Measurements from ENCODE around the gene NOL4L. TPM values are rescaled to one million over a fixed set of nuclear protein-coding genes. Genes with fewer than 3 reads are reported as not detected.

Gene NOL4L
- total RNA-seq, 2 experiments from 2014 or later: 24.8 to 29.2 TPM

- Mint-ChIP-seq H3K9me3 (no peaks in the 10 kb centered on the region), H3K36me3 (ENCODE audit: low read depth) (no peaks in the 10 kb centered on the region), H3K4me1 (ENCODE audit: low read depth) (peaks cover under 1% of the 10 kb centered on the region), H3K27me3 (ENCODE audit: low read depth) (no peaks in the 10 kb centered on the region), H3K4me3 (no peak overlapping the region), H3K27ac (no peak overlapping the region)
- CTCF ChIA-PET: interaction anchor here (0.8 to 1.6 kb wide), 2 partner anchors 16 to 42 kb away, joined by 3 to 4 read pairs; no protein-coding TSS in a partner anchor
- intact Hi-C loops (cut with micrococcal nuclease): no loop called here
- no peak for DNase-seq
Measured at GRCh38 chr20:32610472-32611218, 25.5 kb upstream of the NOL4L start.

- Mint-ChIP-seq H3K9me3 (no peaks in the 10 kb centered on the region), H3K4me3 (no peak overlapping the region), H3K4me1 (ENCODE audit: low read depth) (no peaks in the 10 kb centered on the region), H3K27me3 (ENCODE audit: low read depth) (no peaks in the 10 kb centered on the region), H3K36me3 (ENCODE audit: low read depth) (no peaks in the 10 kb centered on the region), H3K27ac (no peak overlapping the region)
- CTCF ChIA-PET: no interaction called here
- intact Hi-C loops (cut with micrococcal nuclease): no loop called here
- DNase-seq: no peak
Measured at GRCh38 chr20:32609993-32610392, 24.9 kb upstream of the NOL4L start.

GRCh38 chr20:32609111-32609773, 24.1 kb upstream of the NOL4L start:
- intact Hi-C loops (cut with micrococcal nuclease): no loop called here
- Mint-ChIP-seq H3K36me3 (ENCODE audit: low read depth) (no peaks in the 10 kb centered on the region), H3K4me3 (no peak overlapping the region), H3K4me1 (ENCODE audit: low read depth) (no peaks in the 10 kb centered on the region), H3K9me3 (no peaks in the 10 kb centered on the region), H3K27ac (no peak overlapping the region), H3K27me3 (ENCODE audit: low read depth) (no peaks in the 10 kb centered on the region)
- CTCF ChIA-PET: interaction anchor here (0.6 kb wide), 1 partner anchor 8 kb away, joined by 3 read pairs; no protein-coding TSS in a partner anchor
- no peak for DNase-seq

GRCh38 chr20:32608664-32609015, 23.5 kb upstream of the NOL4L start:
- CTCF ChIA-PET: no interaction called here
- Mint-ChIP-seq H3K36me3 (ENCODE audit: low read depth) (no peaks in the 10 kb centered on the region), H3K4me1 (ENCODE audit: low read depth) (no peaks in the 10 kb centered on the region), H3K27me3 (ENCODE audit: low read depth) (no peaks in the 10 kb centered on the region), H3K4me3 (no peak overlapping the region), H3K9me3 (no peaks in the 10 kb centered on the region), H3K27ac (no peak overlapping the region)
- DNase-seq: no peak
- intact Hi-C loops (cut with micrococcal nuclease): no loop called here

GRCh38 chr20:32607727-32608663, 22.9 kb upstream of the NOL4L start:
- Mint-ChIP-seq H3K27me3 (ENCODE audit: low read depth) (no peaks in the 10 kb centered on the region), H3K36me3 (ENCODE audit: low read depth) (no peaks in the 10 kb centered on the region), H3K9me3 (no peaks in the 10 kb centered on the region), H3K4me3 (no peak overlapping the region), H3K4me1 (ENCODE audit: low read depth) (no peaks in the 10 kb centered on the region), H3K27ac (no peak overlapping the region)
- intact Hi-C loops (cut with micrococcal nuclease): no loop called here
- DNase-seq: no peak
- CTCF ChIA-PET: no interaction called here

GRCh38 chr20:32607324-32607723, 22.2 kb upstream of the NOL4L start:
- CTCF ChIA-PET: no interaction called here
- H3K27me3 Mint-ChIP-seq (ENCODE audit: low read depth): no peaks in the 10 kb centered on the region
- no peaks in the 10 kb centered on the region for H3K9me3 Mint-ChIP-seq
- no peak overlapping the region for H3K4me3 Mint-ChIP-seq
- no peak for DNase-seq
- H3K27ac Mint-ChIP-seq: no peak overlapping the region
- intact Hi-C loops (cut with micrococcal nuclease): no loop called here
- no peaks in the 10 kb centered on the region for H3K4me1 Mint-ChIP-seq (ENCODE audit: low read depth)
- no peaks in the 10 kb centered on the region for H3K36me3 Mint-ChIP-seq (ENCODE audit: low read depth)

- Mint-ChIP-seq H3K9me3 (no peaks in the 10 kb centered on the region), H3K27me3 (ENCODE audit: low read depth) (no peaks in the 10 kb centered on the region), H3K27ac (no peak overlapping the region), H3K36me3 (ENCODE audit: low read depth) (no peaks in the 10 kb centered on the region), H3K4me1 (ENCODE audit: low read depth) (no peaks in the 10 kb centered on the region), H3K4me3 (no peak overlapping the region)
- CTCF ChIA-PET: no interaction called here
- intact Hi-C loops (cut with micrococcal nuclease): no loop called here
- DNase-seq: no peak
Measured at GRCh38 chr20:32606790-32607189, 21.7 kb upstream of the NOL4L start.

- no peaks in the 10 kb centered on the region for H3K27me3 Mint-ChIP-seq (ENCODE audit: low read depth)
- DNase-seq: no peak
- no peaks in the 10 kb centered on the region for H3K36me3 Mint-ChIP-seq (ENCODE audit: low read depth)
- H3K27ac Mint-ChIP-seq: no peak overlapping the region
- CTCF ChIA-PET: no interaction called here
- intact Hi-C loops (cut with micrococcal nuclease): no loop called here
- no peaks in the 10 kb centered on the region for H3K4me1 Mint-ChIP-seq (ENCODE audit: low read depth)
- H3K9me3 Mint-ChIP-seq: no peaks in the 10 kb centered on the region
- no peak overlapping the region for H3K4me3 Mint-ChIP-seq
Measured at GRCh38 chr20:32606107-32606506, 21.0 kb upstream of the NOL4L start.

- H3K9me3 Mint-ChIP-seq: no peaks in the 10 kb centered on the region
- no peak overlapping the region for H3K27ac Mint-ChIP-seq
- no peak for DNase-seq
- no peak overlapping the region for H3K4me3 Mint-ChIP-seq
- no peaks in the 10 kb centered on the region for H3K4me1 Mint-ChIP-seq (ENCODE audit: low read depth)
- intact Hi-C loops (cut with micrococcal nuclease): no loop called here
- CTCF ChIA-PET: no interaction called here
- no peaks in the 10 kb centered on the region for H3K27me3 Mint-ChIP-seq (ENCODE audit: low read depth)
- H3K36me3 Mint-ChIP-seq (ENCODE audit: low read depth): no peaks in the 10 kb centered on the region
Measured at GRCh38 chr20:32605167-32605656, 20.1 kb upstream of the NOL4L start.

- Mint-ChIP-seq H3K36me3 (ENCODE audit: low read depth) (no peaks in the 10 kb centered on the region), H3K4me3 (no peak overlapping the region), H3K9me3 (no peaks in the 10 kb centered on the region), H3K27me3 (ENCODE audit: low read depth) (no peaks in the 10 kb centered on the region), H3K4me1 (ENCODE audit: low read depth) (no peaks in the 10 kb centered on the region), H3K27ac (no peak overlapping the region)
- intact Hi-C loops (cut with micrococcal nuclease): no loop called here
- DNase-seq: no peak
- CTCF ChIA-PET: interaction anchor here (2.1 kb wide), 1 partner anchor 81 kb away, joined by 5 read pairs; no protein-coding TSS in a partner anchor
Measured at GRCh38 chr20:32603046-32603726, 18.1 kb upstream of the NOL4L start.

GRCh38 chr20:32602273-32602672, 17.1 kb upstream of the NOL4L start:
- Mint-ChIP-seq H3K9me3 (no peaks in the 10 kb centered on the region), H3K36me3 (ENCODE audit: low read depth) (no peaks in the 10 kb centered on the region), H3K4me3 (no peak overlapping the region), H3K27me3 (ENCODE audit: low read depth) (no peaks in the 10 kb centered on the region), H3K4me1 (ENCODE audit: low read depth) (no peaks in the 10 kb centered on the region), H3K27ac (no peak overlapping the region)
- CTCF ChIA-PET: interaction anchor here (2.1 kb wide), 1 partner anchor 80 kb away, joined by 5 read pairs; no protein-coding TSS in a partner anchor
- DNase-seq: no peak
- intact Hi-C loops (cut with micrococcal nuclease): no loop called here

All from activated naive CD4-positive, alpha-beta T cell treated with anti-CD3 and anti-CD28 coated beads for 36 hours (primary cell).